Transverse colon (tissue), 4 donors: ENCODE data around the gene PREX1.

Experiments
- CTCF ChIP-seq, 5 experiments: fragments of 200-600 bp in 3 of 5; fragments of 450-650 bp in 2 of 5; sonication (generic) in 3 of 5; IDR thresholded peaks; 1 replicate in 2 of 5; 2 replicates in 3 of 5; pipeline ENCODE4 v1.5.1; 2016 to 2017; ENCODE audit warnings: antibody characterized with exemption in 5 of 5, inconsistent platforms in 3 of 5, mild to moderate bottlenecking in 2 of 5, moderate library complexity in 1 of 5
- POLR2AphosphoS5 ChIP-seq, 3 donors: sonication (generic); formaldehyde crosslinking; IDR thresholded peaks; one replicate each; pipeline ENCODE4 v1.6.1; 2016; ENCODE audit warnings: antibody characterized with exemption in 3 of 3

- TF ChIP-seq CTCF (IDR thresholded peaks at IDR 0.05) (no peak), POLR2AphosphoS5 (IDR thresholded peaks at IDR 0.05) (no peak)
Observed at GRCh38 chr20:48750941-48751635, 76.7 kb downstream of the PREX1 start.
